Activated T-helper 9 cell treated with anti-CD3 and anti-CD28 coated beads, Interleukin-2, amount 50 U/mL, for 16 hours (primary cell): ENCODE measurements around the gene DSCAM.

Experiments used
- DNase-seq: peaks from one replicate; pipeline ENCODE4 v3.0.0-alpha.2; 2020; ENCODE audit warnings: low read depth

DSCAM gene

GRCh38 chr21:40610345-40610744 is 236.6 kb downstream of the DSCAM start:
- no peak for DNase-seq

- no peak for DNase-seq
Observed at GRCh38 chr21:40606341-40606740, 240.6 kb downstream of the DSCAM start.

DNA sequence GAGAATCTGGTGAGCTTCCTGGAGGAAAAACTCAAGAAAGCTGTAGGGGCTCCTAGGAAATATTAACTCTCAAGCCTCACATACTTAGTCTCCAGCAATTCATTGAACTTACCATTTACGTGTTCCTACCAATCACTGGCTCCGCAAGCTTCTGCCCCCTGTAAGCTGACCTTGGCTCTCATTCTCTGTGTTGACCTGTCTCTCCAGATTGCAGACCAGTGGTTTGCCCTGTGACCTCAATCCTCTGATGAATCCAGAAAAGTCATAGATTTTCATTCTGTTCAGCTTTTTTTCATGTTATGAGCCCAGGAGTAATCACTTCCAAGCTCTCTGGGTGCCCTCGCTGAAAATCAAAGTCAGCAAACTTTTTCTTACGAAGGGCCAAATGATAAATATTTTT is 241.9 kb downstream of the DSCAM start:
- no peak for DNase-seq

DNA sequence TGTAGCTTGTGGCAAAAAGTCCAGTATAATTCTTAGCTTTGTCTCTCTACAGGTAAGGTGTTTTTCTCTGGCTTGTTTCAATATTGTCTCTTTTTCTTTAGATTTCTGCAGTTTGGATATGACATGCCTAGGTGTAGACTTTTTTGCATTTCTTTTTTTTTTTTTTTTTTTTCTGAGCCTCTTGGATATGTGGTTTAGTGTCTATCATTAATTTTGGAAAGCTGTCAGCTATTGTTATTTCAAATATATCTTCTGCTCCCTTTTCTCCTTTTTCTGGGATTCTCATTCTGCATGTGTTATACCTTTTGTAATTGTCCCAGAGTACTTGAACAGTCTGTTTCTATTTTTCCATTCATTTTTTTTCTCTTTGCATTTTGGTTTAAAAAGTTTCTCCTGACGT is 243.2 kb downstream of the DSCAM start:
- DNase-seq = no peak

GRCh38 chr21:40602080-40602479 is 244.9 kb downstream of the DSCAM start:
- no peak for DNase-seq

GRCh38 chr21:40595806-40596205 is 251.2 kb downstream of the DSCAM start:
- no peak for DNase-seq

DNA sequence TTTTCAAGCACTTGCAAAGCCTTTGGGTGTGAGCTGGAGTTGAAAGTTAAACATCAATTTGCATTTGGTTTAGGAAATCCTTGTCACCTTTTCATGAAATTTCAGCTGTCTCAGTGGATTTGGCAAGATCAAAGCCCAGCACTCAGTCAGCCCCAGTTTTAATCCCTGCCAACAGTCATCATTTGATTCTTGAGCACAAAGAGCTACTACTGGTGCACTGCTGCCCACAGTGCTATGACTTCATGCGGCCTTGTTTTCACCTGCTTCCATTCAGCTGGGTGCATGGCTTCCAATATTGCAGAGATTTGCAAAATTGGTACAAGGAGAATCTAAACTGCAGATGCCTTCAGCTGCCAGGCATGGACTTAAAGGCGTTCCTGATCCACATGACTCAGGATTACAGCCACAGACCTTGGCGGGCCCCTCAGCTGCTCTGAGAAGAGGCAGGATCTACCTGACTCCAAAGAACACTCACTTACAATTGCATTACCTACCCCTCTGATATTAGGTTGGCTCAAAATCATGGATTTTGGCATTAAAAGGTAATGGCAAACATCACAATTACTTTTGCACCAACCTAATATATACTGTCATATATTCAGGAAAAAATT is 259.1 kb downstream of the DSCAM start:
- DNase-seq = no peak

DNA sequence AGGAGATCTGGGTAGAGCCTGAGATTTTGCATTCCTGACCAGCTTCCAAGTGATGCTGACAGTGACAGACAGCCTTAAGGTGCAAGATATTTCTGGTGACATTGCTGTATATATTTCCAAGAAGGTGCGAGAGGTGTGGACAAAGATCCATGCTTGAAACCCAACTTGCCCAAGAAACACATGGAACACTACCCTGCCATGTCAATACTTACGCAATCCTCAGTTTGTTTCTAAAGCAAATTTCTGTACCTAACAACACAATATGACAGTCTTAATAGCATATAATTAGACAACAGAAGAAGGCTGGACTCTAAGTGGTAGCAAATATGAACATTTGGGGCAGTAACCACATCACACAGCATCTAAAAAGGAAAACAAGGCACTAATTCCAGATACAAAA is 260.4 kb downstream of the DSCAM start:
- no peak for DNase-seq

DNA sequence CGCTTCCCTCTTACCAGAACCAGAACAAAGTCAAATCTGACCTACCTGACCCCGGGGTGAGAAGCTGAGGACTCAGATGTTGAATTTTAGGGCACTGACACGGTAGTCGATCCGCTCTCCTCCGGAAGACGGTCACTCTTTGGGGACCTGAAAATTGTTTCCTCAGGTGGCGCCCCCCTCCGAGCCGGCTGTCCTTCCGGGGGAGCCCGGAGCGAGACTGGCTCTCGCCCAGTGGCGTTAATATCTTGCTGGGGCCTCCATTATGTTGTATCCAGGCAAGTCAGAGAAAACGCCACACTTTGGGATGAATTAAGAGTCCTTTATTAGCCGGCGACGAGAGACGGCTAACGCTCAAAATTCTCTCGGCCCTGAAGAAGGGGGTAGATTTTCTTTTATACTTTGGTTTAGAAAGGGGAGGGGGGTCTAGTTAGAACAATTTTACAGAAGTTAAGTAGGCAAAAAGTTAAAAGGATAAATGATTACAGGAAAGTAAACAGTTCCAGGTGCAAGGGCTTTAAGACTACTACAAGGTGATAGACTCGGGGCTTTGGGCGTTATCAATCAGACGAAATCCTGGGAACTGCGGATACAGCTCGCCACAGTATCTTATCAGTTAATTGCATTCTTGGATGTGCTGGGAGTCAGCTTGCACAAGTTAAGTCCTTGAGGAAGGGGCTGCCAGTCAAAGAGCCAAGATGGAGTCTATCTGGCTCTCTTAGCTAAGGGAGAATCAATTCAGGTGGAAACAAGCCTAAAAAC is 269.5 kb downstream of the DSCAM start:
- no peak for DNase-seq

DNA sequence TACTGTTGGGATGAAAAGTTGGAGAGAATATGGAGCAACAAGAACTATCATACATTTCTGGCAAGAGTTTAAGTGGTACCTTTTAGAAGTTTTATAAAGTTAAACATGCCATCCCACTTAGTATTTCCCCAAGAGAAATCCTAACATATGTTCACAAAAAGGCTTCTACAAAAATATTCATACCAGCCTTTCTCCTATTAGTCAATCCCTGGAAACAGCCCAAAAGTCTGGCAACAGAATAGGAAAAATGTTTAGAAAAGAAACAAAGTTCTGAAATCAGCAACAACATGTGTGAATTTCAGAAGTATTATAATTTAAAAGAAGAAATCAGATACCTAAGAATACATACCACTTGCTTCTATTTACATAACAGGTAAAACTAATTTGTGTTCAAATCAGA is 271.0 kb downstream of the DSCAM start:
- DNase-seq = no peak

GRCh38 chr21:40569357-40569756 is 277.6 kb downstream of the DSCAM start:
- no peak for DNase-seq

DNA sequence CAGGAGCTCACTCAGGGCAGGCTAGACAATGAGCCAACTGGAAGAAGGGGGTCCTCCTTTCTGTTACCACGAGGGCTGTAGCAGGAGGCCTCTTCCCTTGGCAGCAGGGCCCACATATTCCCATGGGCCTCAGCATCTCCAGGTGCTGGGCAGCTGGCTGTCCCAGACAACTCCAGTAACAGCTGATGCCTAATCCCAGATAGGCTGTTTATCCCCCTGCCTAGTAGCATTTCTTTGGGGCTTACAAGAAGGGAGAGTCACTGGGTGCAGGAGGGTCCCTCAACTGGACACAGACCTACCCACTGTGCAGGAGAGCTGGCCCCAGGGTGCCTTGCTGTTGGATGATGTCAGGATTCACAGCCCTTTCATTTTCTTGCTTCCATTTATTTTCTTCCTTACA is 278.2 kb downstream of the DSCAM start:
- no peak for DNase-seq

GRCh38 chr21:40567501-40567900 is 279.5 kb downstream of the DSCAM start:
- DNase-seq = no peak

- no peak for DNase-seq
Observed at GRCh38 chr21:40566486-40566885, 280.5 kb downstream of the DSCAM start.

DNA sequence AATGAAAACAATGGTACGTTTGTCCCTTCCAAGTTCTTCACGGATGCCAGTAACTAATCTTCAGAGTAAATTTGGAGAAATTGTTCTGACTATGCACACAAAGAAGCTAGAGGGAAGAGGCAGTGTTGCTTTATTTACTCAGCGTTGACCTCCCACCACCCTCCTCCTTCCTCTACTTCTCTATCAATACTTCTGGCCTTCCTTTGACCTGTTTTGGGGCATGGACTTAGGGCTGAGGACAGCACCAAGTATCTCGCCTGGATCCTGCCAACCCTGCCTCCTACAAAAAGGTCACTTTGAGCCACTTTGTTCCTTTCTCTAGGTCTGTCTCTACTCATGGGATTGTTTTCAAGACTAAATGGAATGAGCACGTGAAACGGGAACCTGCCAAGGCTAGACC is 282.6 kb downstream of the DSCAM start:
- no peak for DNase-seq

- DNase-seq = no peak
Observed at GRCh38 chr21:40563900-40564299, 283.1 kb downstream of the DSCAM start.

- DNase-seq = no peak
Observed at GRCh38 chr21:40562242-40563002, 284.5 kb downstream of the DSCAM start.

DNA sequence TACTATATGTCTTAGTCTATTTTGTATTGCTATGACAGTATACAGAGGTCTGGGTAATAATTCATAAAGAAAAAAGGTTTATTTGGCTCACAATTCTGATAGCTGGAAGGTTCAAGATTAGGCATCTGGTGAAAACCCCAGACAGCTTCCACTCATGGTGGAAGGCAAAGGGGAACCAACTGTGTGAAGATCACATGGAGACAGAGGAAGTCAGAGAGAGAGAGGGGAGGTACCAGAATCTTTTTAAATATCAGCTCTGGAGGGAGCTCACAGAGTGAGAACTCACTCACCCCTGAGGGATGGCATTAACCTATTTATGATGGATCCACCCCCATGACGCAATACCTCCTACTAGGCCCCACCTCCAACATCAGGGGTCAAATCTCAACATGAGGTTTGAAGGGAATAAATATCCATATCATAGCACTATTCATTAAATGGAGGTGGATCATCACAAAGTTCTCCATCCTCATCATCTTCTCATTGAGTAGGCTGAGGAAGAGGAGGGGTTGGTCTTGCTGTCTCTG is 290.5 kb downstream of the DSCAM start:
- DNase-seq = no peak

GRCh38 chr21:40555021-40555528 is 291.9 kb downstream of the DSCAM start:
- no peak for DNase-seq

DNA sequence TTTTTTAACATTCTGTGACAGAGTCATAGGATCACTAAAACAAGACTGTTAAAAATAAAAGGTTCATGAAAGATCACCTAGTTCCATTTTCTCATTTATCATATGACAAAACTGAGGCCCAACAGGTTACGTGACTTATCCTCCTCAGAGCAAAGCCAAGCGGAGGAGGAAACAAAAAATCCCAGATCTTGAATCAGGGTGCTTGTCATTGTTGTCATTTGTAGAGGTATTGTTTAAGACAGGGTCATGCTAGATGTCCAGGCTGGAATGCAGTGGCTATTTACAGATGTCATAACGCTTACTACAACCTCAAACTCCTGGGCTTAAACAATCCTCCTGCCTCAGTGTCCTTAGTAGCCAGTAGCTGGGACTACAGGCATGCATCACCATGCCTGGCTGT is 293.2 kb downstream of the DSCAM start:
- DNase-seq = no peak

- DNase-seq = no peak
Observed at GRCh38 chr21:40547906-40548513, 298.9 kb downstream of the DSCAM start.

DNA sequence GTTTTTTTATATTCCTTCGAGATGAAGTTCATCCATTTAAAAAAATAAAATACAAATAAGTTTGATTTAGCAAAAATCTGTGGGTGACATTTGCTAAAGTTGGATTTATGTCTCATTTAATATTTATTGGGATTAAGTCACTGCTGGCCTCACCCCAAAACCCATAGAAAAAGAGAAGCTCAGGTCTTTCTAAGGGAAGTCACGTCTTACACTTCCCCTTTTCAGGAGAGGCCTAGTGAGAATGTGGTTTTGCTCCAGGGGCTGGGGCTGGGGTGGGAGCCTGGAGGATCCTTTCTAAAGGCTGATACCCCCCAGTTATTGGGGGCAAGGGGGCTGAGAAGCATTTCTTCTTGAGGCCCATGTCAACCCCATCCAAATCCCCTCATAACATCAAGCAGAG is 300.3 kb downstream of the DSCAM start:
- DNase-seq = no peak
